Medulla oblongata (tissue), 1 donor: ENCODE results near the gene RPL31.

Experiments
- DNase-seq: peaks from one replicate; pipeline ENCODE4 v3.0.0-alpha.2; 2015; ENCODE audit errors: extremely low spot score

The RPL31 gene

DNA sequence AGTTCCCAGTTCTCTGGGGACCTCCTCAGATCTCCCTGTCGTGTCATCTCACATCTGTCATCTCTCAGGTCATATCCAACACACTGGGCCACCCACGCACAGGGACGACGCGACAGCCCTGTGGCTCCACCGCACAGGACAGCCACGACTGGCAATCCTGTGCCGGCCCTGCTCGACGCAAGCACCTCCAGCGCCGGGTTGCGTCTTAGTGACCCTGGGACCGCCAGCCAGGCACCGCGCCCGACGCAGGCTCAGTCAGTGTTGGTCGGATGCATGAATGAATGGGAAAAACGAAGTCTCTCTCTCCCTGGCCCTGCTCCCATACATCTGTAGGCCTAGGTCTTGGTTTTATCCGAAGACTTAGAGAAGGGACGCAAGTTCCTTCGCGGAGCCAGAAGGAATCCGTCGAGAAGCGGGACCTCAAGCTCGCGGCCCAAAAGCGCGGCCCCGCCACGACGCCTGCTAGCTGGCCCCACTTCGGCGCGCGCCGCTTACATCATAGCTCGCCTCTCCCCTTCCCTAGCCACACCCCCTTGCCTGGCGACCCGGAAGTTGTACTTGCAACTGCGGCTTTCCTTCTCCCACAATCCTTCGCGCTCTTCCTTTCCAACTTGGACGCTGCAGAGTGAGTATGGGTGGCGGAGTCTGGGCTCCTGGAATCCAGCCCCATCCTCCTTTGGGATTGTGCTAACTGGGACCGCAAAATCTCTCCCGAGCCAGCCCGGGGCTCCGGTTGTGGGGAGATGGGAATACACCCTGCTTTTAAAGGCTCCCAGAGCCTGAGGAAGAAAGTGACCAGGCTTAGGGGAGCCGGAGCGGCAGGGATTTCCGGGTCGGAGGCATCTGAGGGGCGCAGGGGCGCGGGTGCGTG lies at the start of gene RPL31:
Gene RPL31 (plus strand): TSS at position 599 of the 871 bp plus-strand sequence. CDS start 413 bp downstream, outside the sequence.
- peak; percentile 99 for DNase-seq

DNA sequence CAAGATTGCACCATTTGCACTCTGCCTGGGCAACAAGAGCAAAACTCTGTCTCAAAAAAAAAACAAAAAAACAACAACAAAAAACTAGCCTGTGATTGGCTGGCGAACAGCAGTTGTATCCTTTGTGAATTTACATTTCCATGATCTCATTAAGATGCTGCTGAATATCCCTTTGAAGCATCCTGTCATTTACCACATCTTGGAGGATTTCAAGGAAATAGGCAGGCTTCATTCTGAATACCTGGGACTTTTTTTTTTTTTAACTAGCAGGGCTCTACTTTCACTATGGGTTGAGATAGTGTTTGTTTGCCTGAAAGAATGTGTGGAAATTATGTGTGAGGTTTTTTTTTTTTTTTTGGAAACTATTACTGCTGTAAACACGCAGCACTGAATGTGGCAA lies 49.6 kb upstream of the RPL31 start:
- DNase-seq, result no peak

DNA sequence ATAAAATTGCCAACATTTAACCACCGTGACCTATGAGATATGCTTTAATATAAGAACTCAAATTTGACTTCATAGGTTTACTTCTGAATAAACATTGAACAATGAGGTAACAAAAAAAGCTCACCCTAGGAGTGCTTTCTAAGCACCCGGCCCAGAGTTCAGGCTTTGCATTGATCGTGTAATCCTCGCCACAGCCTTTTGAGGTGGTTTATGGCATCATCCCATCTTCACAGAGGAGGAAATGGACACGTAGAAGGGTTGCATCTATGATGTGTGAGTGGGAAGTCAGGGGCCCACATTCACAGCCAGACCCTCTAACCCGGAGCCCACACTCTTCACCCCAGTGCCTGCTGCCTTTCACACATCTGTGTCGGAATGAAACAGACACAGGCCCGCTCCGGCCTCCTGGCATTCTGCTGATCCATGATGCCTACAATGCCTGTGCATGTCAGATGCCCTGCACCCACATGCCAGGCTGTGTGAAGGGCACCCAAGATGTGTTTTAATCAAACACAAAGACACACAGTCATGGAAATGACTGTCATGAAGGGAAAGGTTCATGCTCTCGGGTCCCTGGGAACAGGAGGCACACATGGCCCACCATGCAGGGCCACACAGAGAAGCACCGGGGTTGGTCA lies 48.6 kb upstream of the RPL31 start:
- DNase-seq, result no peak

DNA sequence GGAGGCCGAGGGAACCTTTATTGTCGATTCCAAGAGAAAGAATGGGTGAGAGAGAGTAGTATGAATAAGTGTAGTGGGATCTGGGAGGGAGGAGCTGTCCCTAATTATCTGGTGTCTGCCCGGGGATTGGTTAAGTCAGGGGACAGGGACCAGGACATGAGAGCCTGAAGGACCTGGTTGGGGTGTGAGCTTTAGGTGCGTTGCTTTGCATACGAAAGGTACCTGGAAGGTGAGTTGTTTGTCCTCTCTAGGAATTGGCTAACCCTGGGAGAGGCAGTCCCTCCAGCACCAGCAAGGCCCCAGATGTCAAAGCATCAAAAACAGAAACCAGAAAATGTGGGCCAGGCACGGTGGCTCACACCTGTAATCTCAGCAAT lies 48.1 kb upstream of the RPL31 start:
- no peak for DNase-seq

DNA sequence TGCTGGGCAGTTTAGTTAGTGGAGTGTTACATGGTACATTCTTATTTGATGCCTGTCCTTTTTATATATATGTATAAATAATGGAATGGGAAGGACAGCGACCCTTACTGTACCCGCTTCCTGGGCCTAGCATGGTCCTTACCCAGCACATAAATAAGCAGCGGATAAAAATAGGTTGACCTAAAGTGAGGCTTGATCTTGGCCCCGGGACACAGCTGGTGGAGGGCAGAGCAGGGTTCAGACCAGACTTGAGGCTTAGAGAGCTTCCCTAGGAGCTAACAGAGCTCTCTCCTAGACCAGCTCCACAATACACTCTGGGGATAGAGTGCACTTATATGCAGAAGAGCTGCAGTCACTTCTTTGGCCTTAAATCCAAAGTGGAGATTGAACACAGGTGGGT lies 46.9 kb upstream of the RPL31 start:
- DNase-seq, result no peak

DNA sequence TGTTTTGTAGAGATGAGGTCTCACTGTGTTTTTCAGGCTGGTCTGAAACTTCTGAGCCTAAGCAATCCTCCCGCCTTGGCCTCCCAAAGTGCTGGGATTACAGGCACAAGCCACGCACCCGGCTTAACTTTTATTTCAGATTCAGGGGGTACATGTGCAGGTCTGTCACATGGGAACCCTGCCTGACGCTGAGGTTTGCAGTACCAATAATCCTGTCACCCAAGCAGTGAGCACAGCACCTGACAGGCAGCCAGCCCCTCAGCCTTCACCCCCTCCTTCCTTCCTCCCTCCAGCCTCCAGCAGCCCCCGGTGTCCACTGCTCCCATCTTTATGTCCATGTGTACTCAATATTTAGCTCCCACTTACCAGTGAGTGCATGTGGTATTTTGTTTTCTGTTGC lies 46.0 kb upstream of the RPL31 start:
- DNase-seq, result no peak

DNA sequence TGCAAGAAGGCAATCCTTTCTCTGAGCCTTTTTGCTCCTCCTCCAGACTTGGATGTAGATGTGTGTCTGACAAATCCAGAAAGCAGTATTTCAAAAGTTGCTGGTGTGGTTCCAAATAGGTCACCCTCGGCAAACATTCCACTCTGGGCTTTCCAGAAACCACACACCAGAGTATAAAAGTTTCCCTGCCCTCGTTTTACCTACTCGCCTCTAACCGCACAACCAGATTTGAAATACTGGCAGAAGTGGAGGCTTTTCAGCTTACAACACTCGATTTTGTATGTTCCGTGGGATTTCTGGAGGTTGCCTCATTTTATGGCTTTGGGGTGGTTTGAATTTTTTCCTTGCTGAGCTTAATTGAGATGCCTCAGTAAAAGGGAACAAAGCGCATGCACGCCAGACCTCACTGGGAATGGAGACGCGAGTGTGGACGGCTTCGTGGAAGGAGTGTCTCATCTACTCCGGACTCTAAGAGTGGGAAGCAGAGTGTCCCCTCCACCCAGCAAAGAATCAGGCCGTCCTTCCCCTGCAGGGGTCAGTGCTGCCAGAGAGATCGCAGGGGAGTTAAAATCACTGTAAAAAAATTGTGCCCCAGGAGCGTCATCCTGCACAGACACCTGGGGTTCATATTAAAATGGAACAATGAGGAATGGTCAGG lies 44.0 kb upstream of the RPL31 start:
- peak; percentile 33 for DNase-seq

DNA sequence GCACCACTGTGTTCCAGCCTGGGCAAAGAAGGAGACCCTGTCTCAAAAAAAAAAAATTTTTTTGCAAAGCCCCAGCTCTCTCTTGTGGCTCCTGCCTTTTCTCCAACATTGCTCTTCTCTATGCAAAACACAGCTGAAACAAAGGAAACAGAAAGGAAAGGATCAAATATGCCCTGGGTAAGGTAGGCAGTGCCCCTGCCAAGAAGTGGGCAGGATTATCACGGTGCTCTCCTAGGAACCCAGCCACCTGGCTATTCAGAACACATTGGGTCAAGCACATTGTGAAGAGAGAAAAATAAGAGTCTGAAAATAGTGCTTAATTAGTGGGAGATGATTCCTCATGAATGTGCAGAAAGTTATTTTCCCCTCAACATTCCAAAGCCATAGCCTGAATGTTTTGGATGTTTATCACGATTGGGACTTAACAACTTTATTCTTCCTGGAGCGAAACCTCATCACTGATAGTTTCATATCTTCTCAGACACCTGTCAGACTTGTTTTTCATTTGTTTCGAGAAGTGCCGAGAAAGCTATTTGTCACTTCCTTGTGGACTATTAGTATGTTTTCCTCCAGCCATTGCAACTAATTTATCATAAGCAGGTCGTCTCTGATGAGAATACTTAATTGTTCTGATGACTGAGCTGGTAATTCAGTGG lies 42.7 kb upstream of the RPL31 start:
- no peak for DNase-seq

DNA sequence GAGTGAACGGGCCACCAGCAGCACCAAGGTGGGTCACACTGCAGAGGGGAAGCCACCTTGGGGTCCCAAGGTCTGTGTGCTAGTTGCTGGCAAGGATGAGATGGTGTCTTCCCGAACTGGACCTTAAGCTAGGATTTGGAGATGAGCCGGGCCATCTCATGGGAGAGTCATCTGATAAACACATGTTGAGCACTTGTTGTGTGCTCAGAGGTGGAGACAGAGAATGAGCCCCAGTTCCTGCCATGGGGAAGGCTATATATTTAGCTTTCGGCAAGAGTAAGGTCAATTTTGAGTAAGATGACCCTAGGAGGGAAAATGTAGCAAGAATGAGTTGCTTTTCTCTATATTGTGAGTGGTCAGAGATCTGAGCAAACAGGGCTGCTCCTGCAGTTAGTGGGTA lies 41.4 kb upstream of the RPL31 start:
- no peak for DNase-seq

DNA sequence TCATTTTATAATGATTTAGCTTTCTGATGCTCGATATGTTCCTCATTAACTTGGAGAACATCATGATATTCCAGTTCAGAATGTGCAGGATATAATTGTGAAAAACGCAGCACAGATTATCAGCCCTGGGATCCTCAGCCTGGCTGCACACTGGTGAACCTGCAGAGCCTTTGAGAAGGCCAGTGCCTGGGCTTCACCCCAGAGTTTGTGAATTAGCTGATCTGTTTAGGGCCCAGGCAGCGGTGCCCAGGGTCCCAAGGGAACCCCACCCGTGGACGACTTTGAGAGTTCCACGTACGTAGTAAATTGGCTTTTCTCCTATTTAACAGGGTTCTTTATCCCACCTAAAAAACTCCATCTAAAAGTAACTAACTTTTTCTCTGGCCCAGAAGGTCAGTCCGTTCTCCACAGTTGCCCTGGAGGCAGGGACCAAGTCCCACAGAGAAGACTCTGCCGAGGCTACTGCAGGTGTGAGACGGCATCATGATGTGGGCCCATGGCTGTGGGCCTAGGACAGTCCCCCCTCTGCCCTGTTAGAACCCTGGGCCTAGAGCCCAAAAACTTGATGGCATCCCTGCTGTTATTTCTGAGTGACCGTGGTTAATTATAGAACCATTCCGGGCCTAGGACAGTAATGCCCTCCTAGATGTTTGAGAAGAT lies 39.6 kb upstream of the RPL31 start:
- DNase-seq, result no peak

DNA sequence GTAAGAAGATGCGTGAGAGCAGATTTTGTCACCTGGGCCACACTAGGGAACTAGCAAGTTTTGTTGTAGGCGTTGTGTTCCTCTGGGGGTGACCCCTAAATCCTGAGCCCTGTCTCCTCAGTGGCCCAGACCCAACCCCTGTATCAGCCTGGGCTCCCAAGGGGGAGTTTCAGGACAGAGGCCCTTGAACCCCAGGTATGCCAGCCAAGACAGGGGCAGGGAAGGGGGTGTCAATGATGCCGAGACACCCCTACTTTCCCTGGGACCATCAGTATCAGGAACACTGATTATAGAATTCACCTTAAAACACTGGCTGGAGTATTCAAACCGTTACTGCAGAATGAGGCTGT lies 39.1 kb upstream of the RPL31 start:
- DNase-seq, result no peak

DNA sequence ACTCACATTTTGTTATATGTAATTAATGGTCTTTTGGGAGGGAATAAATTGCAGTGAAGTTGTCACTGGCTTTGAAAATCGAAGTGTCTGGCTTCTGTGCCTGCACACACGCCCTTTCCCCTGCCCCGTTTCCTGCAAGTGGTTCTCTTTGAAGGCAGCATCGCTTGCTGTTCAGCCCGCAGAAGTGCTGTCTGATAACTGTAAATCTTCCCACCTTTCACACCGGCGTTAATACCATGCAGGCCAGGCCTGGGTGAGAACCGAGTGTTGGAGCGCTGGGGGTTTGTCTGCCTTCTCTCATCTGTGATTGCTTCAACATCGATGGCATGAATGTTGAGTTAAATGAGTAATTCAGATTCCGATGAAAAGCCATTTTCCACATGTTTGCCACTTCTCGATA lies 37.9 kb upstream of the RPL31 start:
- DNase-seq, result no peak

DNA sequence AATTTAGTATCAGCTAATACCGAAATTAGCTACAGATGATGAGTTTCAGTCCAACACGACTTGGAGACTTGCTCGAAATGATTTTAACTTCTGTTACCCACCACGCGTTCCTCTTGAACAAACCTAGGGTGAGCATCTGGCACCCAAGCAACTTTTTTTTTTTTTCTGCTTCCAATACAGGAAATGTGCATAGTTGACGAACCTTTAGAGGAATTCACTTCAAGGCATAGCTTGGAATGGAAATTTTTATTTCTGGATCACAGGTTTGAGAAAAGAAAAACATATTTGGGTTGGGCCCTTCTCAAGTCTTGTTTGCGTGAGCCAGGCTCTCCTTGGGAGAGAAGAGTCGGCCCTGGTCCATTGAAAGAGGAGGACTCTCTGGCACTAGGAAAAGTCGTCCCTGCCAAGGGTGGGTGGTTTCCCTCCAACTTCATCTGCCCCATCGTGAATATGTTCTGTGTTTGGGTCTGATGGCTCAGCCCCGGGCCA lies 37.4 kb upstream of the RPL31 start:
- DNase-seq, result no peak

DNA sequence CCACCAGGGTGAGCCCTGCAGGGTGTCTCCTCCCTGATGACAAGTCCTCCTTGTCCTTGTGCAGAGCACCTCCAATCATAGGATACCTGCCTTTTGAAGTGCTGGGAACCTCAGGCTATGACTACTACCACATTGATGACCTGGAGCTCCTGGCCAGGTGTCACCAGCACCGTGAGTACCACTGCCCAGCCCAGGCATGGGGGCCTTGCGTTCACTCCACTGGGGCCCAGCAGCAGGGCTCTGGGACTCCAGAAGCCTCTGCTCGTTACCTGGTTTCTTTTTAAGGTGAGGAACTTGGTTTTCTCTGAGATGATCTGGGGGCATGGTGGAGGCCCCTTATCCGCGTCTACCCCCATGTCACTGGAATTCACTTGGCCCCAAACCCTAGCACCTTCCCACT lies 36.5 kb upstream of the RPL31 start:
- DNase-seq, result no peak

DNA sequence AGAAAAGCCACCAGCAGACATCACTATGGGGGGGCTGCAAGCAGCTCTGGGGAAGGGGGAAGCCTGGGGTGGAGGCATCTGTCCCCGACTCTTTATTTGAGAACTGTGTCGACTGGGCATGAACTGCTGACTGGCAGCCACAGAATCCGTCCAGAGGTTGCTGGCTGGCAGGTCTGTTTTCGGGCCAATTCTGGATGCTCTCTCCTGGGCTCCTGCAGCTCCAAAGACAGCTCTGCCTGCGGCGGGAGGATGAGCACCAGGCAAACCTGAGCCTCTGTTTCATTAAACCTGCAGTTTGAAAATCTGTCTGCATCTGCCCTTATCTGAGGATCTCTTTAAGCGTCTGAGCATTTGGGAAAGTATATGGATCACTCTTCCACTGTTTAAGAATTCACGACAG lies 34.4 kb upstream of the RPL31 start:
- DNase-seq, result peak; percentile 21

DNA sequence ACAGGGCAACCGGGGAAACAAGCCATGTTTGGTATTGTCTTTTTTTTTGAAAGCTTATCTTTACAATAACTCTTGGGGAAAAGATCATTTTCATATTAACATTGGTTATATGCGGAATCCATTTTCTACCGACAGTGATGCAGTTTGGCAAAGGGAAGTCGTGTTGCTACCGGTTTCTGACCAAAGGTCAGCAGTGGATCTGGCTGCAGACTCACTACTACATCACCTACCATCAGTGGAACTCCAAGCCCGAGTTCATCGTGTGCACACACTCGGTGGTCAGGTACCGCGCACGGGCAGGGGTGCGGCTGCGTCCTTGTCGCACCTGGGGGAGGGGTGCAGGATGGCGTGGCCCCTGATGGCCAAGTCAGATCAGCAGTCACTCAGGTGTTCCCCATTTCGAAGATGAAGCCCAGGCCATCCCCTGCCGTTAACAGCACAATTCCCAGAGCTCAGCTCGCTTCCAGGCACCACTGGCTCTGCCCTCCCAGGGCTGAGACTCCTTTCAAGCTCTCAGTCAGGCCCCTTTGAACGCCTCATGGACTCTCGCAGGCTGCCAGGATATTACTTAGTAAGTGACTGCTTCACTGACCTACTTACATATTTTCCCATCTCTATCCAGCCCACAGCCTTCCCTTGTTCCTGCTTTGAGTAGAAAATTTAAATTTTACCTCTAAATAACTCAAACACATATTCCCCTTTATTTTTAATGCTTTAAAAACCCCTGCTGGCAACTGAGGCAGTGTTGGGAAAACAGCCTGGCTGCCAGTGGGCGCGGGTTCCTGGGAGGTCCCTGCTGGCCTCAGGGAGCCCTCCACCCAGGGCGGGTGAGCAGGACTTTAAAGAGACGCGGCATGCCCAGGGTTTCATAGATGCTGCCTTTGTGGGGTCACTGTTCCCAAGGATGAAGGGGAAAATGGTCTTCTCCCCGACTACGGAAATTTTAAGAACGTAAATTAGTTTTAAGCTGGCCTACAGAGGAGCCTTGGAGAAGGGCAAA lies 33.6 kb upstream of the RPL31 start:
- DNase-seq, result peak; percentile 9

DNA sequence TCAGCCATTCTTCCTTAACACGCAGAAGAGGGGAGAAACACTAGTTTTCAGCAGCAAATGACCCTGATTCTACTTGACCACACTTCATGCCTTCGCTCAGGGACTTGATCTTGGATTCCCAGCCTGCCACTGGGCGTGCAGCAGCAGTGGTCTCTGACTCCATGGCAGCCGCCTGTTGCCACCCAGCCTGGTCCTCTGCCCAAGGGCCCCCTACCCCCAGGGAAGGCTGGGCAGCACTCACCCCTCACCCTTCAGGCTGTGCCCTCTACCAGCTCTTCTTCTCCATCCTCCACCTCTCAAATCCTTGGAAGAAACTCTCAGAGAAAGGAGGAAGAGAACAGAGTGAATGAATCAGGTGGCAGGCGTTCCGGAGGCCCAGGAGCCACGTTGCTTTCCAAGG lies 32.1 kb upstream of the RPL31 start:
- no peak for DNase-seq

DNA sequence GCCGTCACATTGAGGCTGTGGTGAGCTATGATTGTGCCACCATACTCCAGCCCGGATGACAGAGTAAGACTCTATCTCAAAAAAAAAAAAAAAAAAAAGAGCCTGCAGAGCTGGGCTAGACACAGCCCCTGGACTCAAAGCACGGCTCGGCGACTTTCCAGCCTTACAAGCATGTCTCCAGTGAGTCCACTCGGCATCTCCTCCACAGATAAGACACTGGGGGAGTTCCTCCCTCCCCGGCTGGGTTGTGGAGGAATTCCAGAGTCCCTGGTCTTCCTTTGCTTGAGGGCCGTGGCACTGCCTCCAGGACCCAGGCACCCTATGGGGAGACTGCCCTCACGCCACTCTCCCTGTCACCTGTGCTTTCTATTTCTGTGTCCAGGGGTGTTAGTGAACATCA lies 30.9 kb upstream of the RPL31 start:
- no peak for DNase-seq

DNA sequence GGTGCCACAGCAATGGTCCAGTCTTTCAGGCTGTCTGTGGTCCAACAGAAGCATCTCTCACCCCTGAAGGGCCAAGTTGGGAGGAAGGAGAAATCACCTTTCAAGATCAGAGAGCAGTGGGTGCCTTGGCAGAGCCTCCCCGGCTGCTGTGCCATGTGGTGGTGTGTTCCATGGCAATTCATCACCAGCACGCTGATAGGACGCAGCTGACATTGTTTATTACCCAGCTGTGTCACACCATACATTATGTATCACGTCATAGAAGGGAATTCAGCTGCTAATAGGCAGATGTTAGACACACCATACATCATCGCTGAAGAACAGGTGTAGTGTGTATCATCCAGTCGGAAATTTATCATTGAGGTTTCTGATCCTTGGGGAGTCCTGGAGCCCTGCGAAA lies 29.6 kb upstream of the RPL31 start:
- DNase-seq, result no peak

DNA sequence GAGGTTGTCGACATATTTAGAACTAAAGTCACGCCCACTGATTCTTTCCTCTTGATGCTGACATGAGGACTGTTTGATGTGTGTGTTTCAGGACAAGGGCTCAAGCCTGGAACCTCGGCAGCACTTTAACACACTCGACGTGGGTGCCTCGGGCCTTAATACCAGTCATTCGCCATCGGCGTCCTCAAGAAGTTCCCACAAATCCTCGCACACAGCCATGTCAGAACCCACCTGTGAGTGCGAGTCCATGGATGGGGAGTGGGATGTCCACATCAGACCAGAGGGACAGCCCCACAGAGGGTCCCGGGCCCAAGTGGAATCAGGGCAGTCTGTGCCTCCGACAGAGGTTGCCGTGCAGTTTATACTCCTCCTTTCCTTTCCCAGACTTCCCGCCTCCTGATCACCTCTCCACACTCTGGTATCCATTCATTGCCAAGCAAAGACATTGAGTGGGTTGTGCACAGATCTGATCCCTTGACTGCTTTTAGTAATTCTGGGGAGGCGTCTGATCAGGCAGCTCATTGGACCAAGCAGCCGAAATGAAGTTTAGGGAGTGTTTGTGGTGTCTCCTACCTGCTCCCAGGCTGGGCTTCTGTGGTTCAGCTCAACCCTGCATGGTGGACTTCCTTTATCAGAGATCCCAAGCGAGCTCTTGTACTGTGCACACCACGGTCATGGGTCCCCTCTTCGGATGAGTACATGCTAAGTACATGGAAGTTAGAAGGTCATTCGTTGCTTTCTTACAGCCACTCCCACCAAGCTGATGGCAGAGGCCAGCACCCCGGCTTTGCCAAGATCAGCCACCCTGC lies 27.2 kb upstream of the RPL31 start:
- no peak for DNase-seq
